CD14-positive monocyte (primary cell): ENCODE measurements around the gene UTP18. TPM values are rescaled to one million over a fixed set of nuclear protein-coding genes. Genes with fewer than 3 reads are reported as not detected.
"Not testable (repeated sequence)": the region's sequence is repeated elsewhere in the genome, so short reads cannot be mapped to it uniquely, and the experiment has no call there.

Experiments
- DNase-seq, 3 donors: peaks; one replicate each; pipeline ENCODE4 v3.0.0-alpha.2; 2011 to 2022
- H2AFZ ChIP-seq: 2 replicates; pipeline ENCODE4 v1.6.0; 2012; ENCODE audit warnings: mild to moderate bottlenecking, low read depth, low read length, inconsistent platforms; ENCODE audit not compliant: insufficient read depth, poor library complexity, severe bottlenecking
- H3K27ac ChIP-seq, 2 donors: 1 replicate in 1 of 2; 2 replicates in 1 of 2; pipeline ENCODE4 v1.5.1; 2012 to 2013; ENCODE audit warnings: low read length in 2 of 2, control low read depth in 1 of 2, inconsistent platforms in 1 of 2, low read depth in 1 of 2, mild to moderate bottlenecking in 1 of 2
- H3K27me3 ChIP-seq, 2 donors: one replicate each; pipeline versions ENCODE4 v1.6.0 to v1.6.1; 2011 to 2013; ENCODE audit warnings: low read length in 2 of 2; ENCODE audit not compliant: control insufficient read depth in 2 of 2, insufficient read depth in 2 of 2
- H3K36me3 ChIP-seq, 2 donors: replicated peaks in 1 of 2; 1 replicate in 1 of 2; 2 replicates in 1 of 2; pipeline versions ENCODE4 v1.5.1 to v1.6.1; 2012 to 2013; ENCODE audit warnings: low read length in 2 of 2, control low read depth in 1 of 2, inconsistent platforms in 1 of 2, mild to moderate bottlenecking in 1 of 2; ENCODE audit not compliant: insufficient read depth in 2 of 2, control insufficient read depth in 1 of 2
- H3K4me1 ChIP-seq, 2 donors: 1 replicate in 1 of 2; 2 replicates in 1 of 2; pipeline versions ENCODE4 v1.5.1 to v1.6.1; 2012 to 2013; ENCODE audit warnings: low read length in 2 of 2, control low read depth in 1 of 2, inconsistent platforms in 1 of 2, mild to moderate bottlenecking in 1 of 2, moderate library complexity in 1 of 2; ENCODE audit not compliant: insufficient read depth in 2 of 2, control insufficient read depth in 1 of 2
- H3K4me2 ChIP-seq: replicated peaks from 2 replicates; pipeline ENCODE3; 2012; ENCODE audit warnings: low read length, moderate library complexity, mild to moderate bottlenecking; ENCODE audit not compliant: poor library complexity, severe bottlenecking; ENCODE audit errors: extremely low read depth
- H3K4me3 ChIP-seq, 3 experiments: fragments of 200-600 bp in 1 of 3; sonication (generic) in 1 of 3; replicated peaks in 1 of 3; 1 replicate in 2 of 3; 2 replicates in 1 of 3; pipeline ENCODE4 v1.5.1; 2011 to 2013; ENCODE audit warnings: low read length in 3 of 3, mild to moderate bottlenecking in 3 of 3, control low read depth in 2 of 3, low read depth in 2 of 3, inconsistent platforms in 1 of 3, moderate library complexity in 1 of 3
- H3K79me2 ChIP-seq: 2 replicates; pipeline ENCODE4 v1.6.0; 2012; ENCODE audit warnings: mild to moderate bottlenecking, control low read depth, inconsistent platforms, low read length, moderate library complexity; ENCODE audit not compliant: insufficient read depth
- H3K9ac ChIP-seq: 2 replicates; pipeline ENCODE4 v1.6.0; 2017; ENCODE audit warnings: low read length, mild to moderate bottlenecking; ENCODE audit not compliant: insufficient read depth, poor library complexity, severe bottlenecking
- H3K9me3 ChIP-seq, 2 donors: replicated peaks in 1 of 2; 1 replicate in 1 of 2; 2 replicates in 1 of 2; pipeline versions ENCODE4 v1.5.1 to v1.6.1; 2012 to 2013; ENCODE audit warnings: low read length in 2 of 2, control low read depth in 1 of 2; ENCODE audit not compliant: control insufficient read depth in 1 of 2, insufficient read depth in 1 of 2
- H4K20me1 ChIP-seq: 2 replicates; pipeline ENCODE4 v1.6.0; 2012; ENCODE audit warnings: mild to moderate bottlenecking, low read length, control low read depth, moderate library complexity; ENCODE audit not compliant: insufficient read depth
- H3K27ac Mint-ChIP-seq, 7 donors: one replicate each; pipeline ENCODE4 v1.8.0; 2020; ENCODE audit warnings: mild to moderate bottlenecking in 7 of 7, mixed read lengths in 7 of 7, moderate library complexity in 6 of 7, inconsistent platforms in 2 of 7
- H3K27me3 Mint-ChIP-seq, 3 donors: one replicate each; pipeline ENCODE4 v1.8.0; 2021 to 2022; ENCODE audit warnings: low read depth in 3 of 3, mild to moderate bottlenecking in 3 of 3, mixed read lengths in 3 of 3, moderate library complexity in 3 of 3, inconsistent platforms in 1 of 3
- H3K36me3 Mint-ChIP-seq, 2 donors: one replicate each; pipeline ENCODE4 v1.8.0; 2020; ENCODE audit warnings: mixed read lengths in 2 of 2, inconsistent platforms in 1 of 2, mild to moderate bottlenecking in 1 of 2
- H3K4me1 Mint-ChIP-seq: one replicate; pipeline ENCODE4 v1.8.0; 2020; ENCODE audit warnings: mild to moderate bottlenecking, mixed read lengths
- H3K4me3 Mint-ChIP-seq, 2 donors: one replicate each; pipeline ENCODE4 v1.8.0; 2020; ENCODE audit warnings: mild to moderate bottlenecking in 2 of 2, mixed read lengths in 2 of 2, moderate library complexity in 1 of 2
- H3K9me3 Mint-ChIP-seq, 7 donors: one replicate each; pipeline ENCODE4 v1.8.0; 2020 to 2022; ENCODE audit warnings: mixed read lengths in 7 of 7, mild to moderate bottlenecking in 6 of 7, moderate library complexity in 6 of 7, inconsistent platforms in 2 of 7
- CTCF ChIP-seq: fragments of 200-600 bp; IDR thresholded peaks from one replicate; pipeline ENCODE4 v1.8.0; 2022; ENCODE audit warnings: antibody characterized with exemption, mild to moderate bottlenecking
- WGBS: methylation state at CpG from one replicate; pipeline ENCODE4 v1.1.5; 2013; ENCODE audit warnings: missing lambda C conversion rate; ENCODE audit not compliant: insufficient coverage; 5-methylcytosine and 5-hydroxymethylcytosine counted together
- intact Hi-C, 2 donors: fragments of 100-400 bp; cut with micrococcal nuclease; formaldehyde crosslinking; loops; one replicate each; pipeline versions ENCODE4 v1.15.0 to v1.15.1; 2023
- polyA plus RNA-seq, 3 donors: library from polyadenylated mRNA; depleted of rRNA in 1 of 3; unstranded in 2 of 3; stranded (reverse) in 1 of 3; fragments of 300-500 nt in 2 of 3; fragments of >200 nt in 1 of 3; fragmentation: Illumina TruSeq in 2 of 3; gene quantifications; 1 replicate in 2 of 3; 2 replicates in 1 of 3; pipeline ENCODE4 v1.2.3, GENCODE V29; 2012 to 2021

UTP18 gene
- polyA plus RNA-seq, 3 donors = 13.0 to 31.9 (median 31.6) TPM

DNA sequence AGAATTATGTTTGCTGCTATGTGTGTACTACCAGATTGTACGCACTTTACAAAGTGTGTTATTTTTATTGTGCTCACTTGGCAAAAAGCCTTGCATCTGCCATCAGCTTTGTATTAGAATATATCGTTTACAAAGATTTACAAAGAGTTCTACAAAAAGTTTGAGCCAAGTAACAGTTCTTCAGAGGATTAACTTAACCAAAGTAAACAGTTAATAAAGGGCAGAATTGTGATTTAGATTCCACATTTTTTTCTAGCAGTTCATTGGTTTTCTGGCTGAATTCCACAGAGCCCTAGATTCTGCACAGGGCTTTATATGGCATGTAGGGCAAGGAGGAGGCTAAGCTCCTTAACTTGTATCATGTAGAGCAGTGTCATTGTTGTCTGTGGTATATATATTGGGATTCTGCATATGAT, 29.4 kb downstream of the UTP18 start:
- H3K27me3 Mint-ChIP-seq = no peaks in the 10 kb centered on the region
- no peak overlapping the region for H3K9ac ChIP-seq
- no peak overlapping the region for H3K27ac Mint-ChIP-seq
- H3K9me3 ChIP-seq = no peaks in the 10 kb centered on the region
- no peaks in the 10 kb centered on the region for H3K27me3 ChIP-seq
- H4K20me1 ChIP-seq = no peaks in the 10 kb centered on the region
- H3K9me3 Mint-ChIP-seq = peaks cover 0 to 4% (median 0%) of the 10 kb centered on the region in 7 donors
- WGBS = no CpG with 5 or more reads among the region's 2 CpGs
- H3K4me2 ChIP-seq = no peak overlapping the region
- no peak overlapping the region for H3K4me3 Mint-ChIP-seq
- no peaks in the 10 kb centered on the region for H3K79me2 ChIP-seq
- H3K27ac ChIP-seq = no peak overlapping the region
- no peak for DNase-seq
- intact Hi-C loops = no loop called here
- no peak overlapping the region for H2AFZ ChIP-seq
- TF ChIP-seq CTCF = no peak
- peaks cover 77 to 96% of the 10 kb centered on the region in 2 donors for H3K36me3 ChIP-seq
- no peaks in the 10 kb centered on the region for H3K4me1 Mint-ChIP-seq
- no peaks in the 10 kb centered on the region for H3K4me1 ChIP-seq
- peaks cover 78 to 93% of the 10 kb centered on the region in 2 donors for H3K36me3 Mint-ChIP-seq
- no peak overlapping the region for H3K4me3 ChIP-seq

DNA sequence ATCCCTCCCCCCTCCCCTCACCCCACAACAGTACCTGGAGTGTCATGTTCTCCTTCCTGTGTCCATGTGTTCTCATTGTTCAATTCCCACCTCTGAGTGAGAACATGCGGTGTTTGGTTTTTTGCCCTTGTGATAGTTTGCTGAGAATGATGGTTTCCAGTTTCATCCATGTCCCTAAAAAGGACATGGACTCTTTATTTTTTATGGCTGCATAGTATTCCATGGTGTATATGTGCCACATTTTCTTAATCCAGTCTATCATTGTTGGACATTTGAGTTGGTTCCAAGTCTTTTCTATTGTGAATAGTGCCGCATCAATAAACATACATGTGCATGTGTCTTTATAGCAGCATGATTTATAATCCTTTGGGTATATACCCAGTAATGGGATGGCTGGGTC, 34.0 kb downstream of the UTP18 start:
- H3K79me2 ChIP-seq, H4K20me1 ChIP-seq, H3K4me1 ChIP-seq, H3K4me2 ChIP-seq, H3K27ac Mint-ChIP-seq, H3K4me3 ChIP-seq, H2AFZ ChIP-seq, H3K27ac ChIP-seq, DNase-seq, H3K27me3 ChIP-seq, H3K27me3 Mint-ChIP-seq, H3K4me1 Mint-ChIP-seq, H3K4me3 Mint-ChIP-seq, H3K9me3 ChIP-seq, H3K9me3 Mint-ChIP-seq, intact Hi-C loops, H3K9ac ChIP-seq: not testable (repeated sequence)
- WGBS = no CpG with 5 or more reads among the region's 2 CpGs
- H3K36me3 Mint-ChIP-seq = peaks cover 64 to 84% of the 10 kb centered on the region in 2 donors
- peaks cover 44 to 89% of the 10 kb centered on the region in 2 donors for H3K36me3 ChIP-seq
